Measurements from ENCODE around the gene KRTAP20-2. TPM values are rescaled to one million over a fixed set of nuclear protein-coding genes. Genes with fewer than 3 reads are reported as not detected.

Gene KRTAP20-2
- not detected in 2 replicates for total RNA-seq (2012; rRNA removed)

DNA sequence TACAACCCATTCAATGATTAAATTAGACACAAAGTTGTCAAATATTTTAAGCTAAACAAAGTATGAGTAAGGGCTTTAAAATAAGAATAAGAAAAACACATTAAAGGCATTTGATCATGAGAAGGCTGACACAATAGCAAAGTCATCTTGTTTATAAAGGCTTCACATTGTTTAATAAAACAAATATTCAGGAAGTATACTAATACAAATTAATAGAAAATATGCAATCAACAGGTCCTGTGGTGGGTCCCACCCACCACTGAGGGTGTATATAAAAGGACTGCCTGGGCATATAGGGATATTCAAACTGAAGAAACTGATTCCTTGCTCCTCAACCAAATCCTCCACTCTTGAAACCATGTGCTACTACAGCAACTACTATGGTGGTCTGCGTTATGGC lies at the start of gene KRTAP20-2:
TSS of gene KRTAP20-2 (plus strand) at position 301 of the 400 bp plus-strand sequence. CDS start at position 359, 58 bp downstream.
- Histone ChIP-seq H3K9me3 (replicated peaks; ENCODE audit: low read length) (peaks cover 12% of the 10 kb centered on the region), H3K36me3 (ENCODE audit: insufficient read depth, low read length) (no peaks in the 10 kb centered on the region), H3K4me2 (ENCODE audit: low read length) (no peak within 1 kb of the TSS), H3K27me3 (ENCODE audit: control insufficient read depth, insufficient read depth, low read length) (no peaks in the 10 kb centered on the region), H3K4me3 (ENCODE audit: low read length) (no peak within 1 kb of the TSS), H3K9ac (ENCODE audit: low read depth, low read length) (no peak within 1 kb of the TSS), H3K4me1 (ENCODE audit: control insufficient read depth, insufficient read depth, low read length) (no peaks in the 10 kb centered on the region)

DNA sequence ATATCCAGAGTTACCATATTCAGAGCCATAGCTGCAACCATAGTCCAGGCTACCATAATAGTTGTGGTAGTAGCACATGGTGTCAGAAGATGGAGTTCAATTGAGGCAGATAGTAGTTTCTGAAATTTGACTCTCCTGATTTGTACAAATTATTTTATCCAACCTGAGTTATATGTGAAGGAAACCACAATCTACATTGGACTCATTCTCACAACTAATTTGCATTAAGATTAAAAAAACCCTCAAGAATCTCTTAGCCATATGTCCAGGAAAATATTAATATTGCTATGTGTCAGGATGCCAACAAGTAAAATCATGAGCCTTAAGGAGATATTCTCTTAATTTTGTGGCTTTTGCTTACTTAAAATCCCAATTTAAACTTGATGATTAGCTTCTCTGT lies 44.7 kb upstream of the KRTAP20-2 start, which contains the start of gene KRTAP22-2:
TSS of gene KRTAP22-2 (minus strand) at position 101 of the 400 bp plus-strand sequence.
- Histone ChIP-seq H3K36me3 (ENCODE audit: insufficient read depth, low read length) (no peaks in the 10 kb centered on the region), H3K4me2 (ENCODE audit: low read length) (no peak within 1 kb of the TSS), H3K27me3 (ENCODE audit: control insufficient read depth, insufficient read depth, low read length) (no peaks in the 10 kb centered on the region), H3K4me1 (ENCODE audit: control insufficient read depth, insufficient read depth, low read length) (no peaks in the 10 kb centered on the region), H3K9ac (ENCODE audit: low read depth, low read length) (no peak within 1 kb of the TSS), H3K4me3 (ENCODE audit: low read length) (no peak within 1 kb of the TSS), H3K9me3 (replicated peaks; ENCODE audit: low read length) (peaks cover 13% of the 10 kb centered on the region)

DNA sequence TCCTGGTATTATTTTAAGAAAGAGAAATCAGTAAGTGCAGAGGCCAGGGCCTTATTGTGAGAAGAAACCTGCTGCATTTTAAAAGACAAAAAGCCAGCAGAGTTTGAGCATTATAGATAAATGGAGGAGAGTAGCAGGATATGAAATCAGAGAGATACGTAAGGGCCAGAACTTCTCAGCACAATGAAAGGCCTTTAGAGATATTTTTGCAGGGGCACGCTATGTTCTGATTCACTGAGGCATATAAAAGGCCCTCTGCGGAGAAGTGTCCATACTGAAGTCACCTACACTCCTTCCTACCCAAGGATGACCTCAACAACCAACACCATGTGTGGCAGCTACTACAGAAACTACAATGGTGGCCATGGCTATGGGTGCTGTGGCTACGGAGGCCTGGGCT lies 42.9 kb upstream of the KRTAP20-2 start, which contains the start of gene KRTAP6-3:
TSS of gene KRTAP6-3 (plus strand) at position 301 of the 400 bp plus-strand sequence. CDS start at position 307, 6 bp downstream.
- Histone ChIP-seq H3K4me3 (ENCODE audit: low read length) (no peak within 1 kb of the TSS), H3K36me3 (ENCODE audit: insufficient read depth, low read length) (no peaks in the 10 kb centered on the region), H3K4me1 (ENCODE audit: control insufficient read depth, insufficient read depth, low read length) (no peaks in the 10 kb centered on the region), H3K9me3 (replicated peaks; ENCODE audit: low read length) (peaks cover 13% of the 10 kb centered on the region), H3K4me2 (ENCODE audit: low read length) (no peak within 1 kb of the TSS), H3K27me3 (ENCODE audit: control insufficient read depth, insufficient read depth, low read length) (no peaks in the 10 kb centered on the region), H3K9ac (ENCODE audit: low read depth, low read length) (no peak within 1 kb of the TSS)

DNA sequence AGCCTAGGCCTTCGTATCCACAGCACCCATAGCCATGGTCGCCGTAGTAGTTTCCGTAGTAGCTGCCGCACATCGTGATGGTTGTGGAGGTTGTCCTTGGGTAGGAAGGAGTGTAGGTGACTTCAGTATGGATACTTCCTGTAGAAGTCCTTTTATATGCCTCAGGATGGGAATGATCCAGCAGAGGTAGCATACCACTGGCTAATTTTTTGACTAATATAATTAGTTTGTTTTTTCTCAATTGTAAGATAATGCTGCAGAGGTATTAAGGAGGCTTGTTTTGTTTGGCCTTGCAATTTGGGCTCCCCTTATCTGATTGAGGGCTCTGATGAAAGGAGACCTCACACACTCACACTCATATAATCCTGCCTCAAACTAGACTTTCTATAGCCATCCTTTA lies 36.2 kb upstream of the KRTAP20-2 start, which contains the start of gene KRTAP6-2:
TSS of gene KRTAP6-2 (minus strand) at position 101 of the 400 bp plus-strand sequence. CDS start at position 73, 28 bp downstream.
- no peak within 1 kb of the TSS for H3K9ac ChIP-seq (ENCODE audit: low read depth, low read length)
- H3K27me3 ChIP-seq (ENCODE audit: control insufficient read depth, insufficient read depth, low read length): no peaks in the 10 kb centered on the region
- no peaks in the 10 kb centered on the region for H3K36me3 ChIP-seq (ENCODE audit: insufficient read depth, low read length)
- no peak within 1 kb of the TSS for H3K4me3 ChIP-seq (ENCODE audit: low read length)
- H3K4me2 ChIP-seq (ENCODE audit: low read length): no peak within 1 kb of the TSS
- H3K4me1 ChIP-seq (ENCODE audit: control insufficient read depth, insufficient read depth, low read length): no peaks in the 10 kb centered on the region
- no peaks in the 10 kb centered on the region for H3K9me3 ChIP-seq (replicated peaks; ENCODE audit: low read length)

DNA sequence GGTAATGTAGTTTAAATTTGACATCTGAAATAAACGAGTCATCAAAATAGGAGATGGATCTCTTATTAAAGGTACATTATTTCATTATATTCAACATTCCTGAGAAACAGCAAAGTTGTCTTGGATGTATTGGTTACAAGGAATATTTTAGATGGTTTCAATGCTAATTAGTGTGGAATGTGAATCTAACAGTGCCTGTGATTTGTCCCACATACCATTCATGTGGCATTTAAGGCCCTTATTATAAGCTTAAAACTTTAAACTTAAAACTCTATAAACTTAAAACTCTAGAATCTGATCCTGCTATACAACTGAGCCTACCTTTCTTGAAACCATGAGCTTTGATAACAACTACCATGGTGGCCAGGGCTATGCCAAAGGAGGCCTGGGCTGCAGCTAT lies 34.2 kb upstream of the KRTAP20-2 start, which contains the start of gene KRTAP22-1:
TSS of gene KRTAP22-1 (plus strand) at position 301 of the 400 bp plus-strand sequence.
- Histone ChIP-seq H3K4me3 (ENCODE audit: low read length) (no peak within 1 kb of the TSS), H3K9ac (ENCODE audit: low read depth, low read length) (no peak within 1 kb of the TSS)

DNA sequence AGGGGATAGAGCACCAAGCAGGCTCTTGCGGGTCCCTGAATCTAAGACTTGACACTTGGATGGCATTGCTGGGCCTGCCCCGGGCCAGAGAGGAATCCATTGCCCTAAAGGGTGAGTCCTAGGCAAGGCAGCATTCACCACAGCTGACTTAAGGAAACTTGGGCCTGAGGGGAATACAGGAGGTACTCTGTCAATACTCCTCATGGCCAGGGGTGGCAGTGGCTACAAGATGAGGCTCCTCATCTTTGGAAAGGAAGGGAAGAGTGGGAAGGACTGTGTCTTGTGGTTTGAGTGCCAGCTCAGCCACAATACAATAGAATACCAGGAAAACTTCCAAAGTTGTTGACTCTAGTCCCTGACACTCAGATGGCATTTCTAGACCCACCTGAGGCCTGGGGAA lies 29.0 kb upstream of the KRTAP20-2 start:
- H3K36me3 ChIP-seq (ENCODE audit: insufficient read depth, low read length): no peaks in the 10 kb centered on the region
- peaks cover 4% of the 10 kb centered on the region for H3K9me3 ChIP-seq (replicated peaks; ENCODE audit: low read length)
- no peak overlapping the region for H3K4me3 ChIP-seq (ENCODE audit: low read length)
- no peaks in the 10 kb centered on the region for H3K4me1 ChIP-seq (ENCODE audit: control insufficient read depth, insufficient read depth, low read length)
- no peak overlapping the region for H3K4me2 ChIP-seq (ENCODE audit: low read length)
- no peak overlapping the region for H3K9ac ChIP-seq (ENCODE audit: low read depth, low read length)
- H3K27me3 ChIP-seq (ENCODE audit: control insufficient read depth, insufficient read depth, low read length): no peaks in the 10 kb centered on the region

More for the DNA sequence above, 34.2 kb upstream of the KRTAP20-2 start, which contains the start of gene KRTAP22-1:
- H3K36me3 ChIP-seq (ENCODE audit: insufficient read depth, low read length): no peaks in the 10 kb centered on the region
- H3K27me3 ChIP-seq (ENCODE audit: control insufficient read depth, insufficient read depth, low read length): no peaks in the 10 kb centered on the region
- no peak within 1 kb of the TSS for H3K4me2 ChIP-seq (ENCODE audit: low read length)
- peaks cover 4% of the 10 kb centered on the region for H3K9me3 ChIP-seq (replicated peaks; ENCODE audit: low read length)
- no peaks in the 10 kb centered on the region for H3K4me1 ChIP-seq (ENCODE audit: control insufficient read depth, insufficient read depth, low read length)

DNA sequence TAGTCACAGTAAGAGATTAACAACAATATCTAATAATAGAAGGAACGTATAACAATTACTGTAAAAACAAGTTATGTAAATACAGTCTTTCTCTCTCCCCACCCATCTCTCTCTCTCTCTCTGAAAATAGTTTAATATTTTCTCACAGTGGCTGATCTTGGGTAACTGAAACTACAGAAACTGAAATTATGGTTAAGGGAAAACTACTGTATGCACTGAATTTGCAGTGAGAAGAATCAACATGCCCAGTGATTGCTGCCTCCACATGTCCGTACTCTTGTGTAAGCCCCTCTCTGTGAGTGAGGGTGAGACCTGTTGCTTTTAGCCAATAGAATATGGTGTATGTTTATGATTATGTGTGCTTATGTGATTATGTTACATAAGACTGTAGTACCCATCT lies 22.9 kb upstream of the KRTAP20-2 start:
- Histone ChIP-seq H3K9ac (ENCODE audit: low read depth, low read length) (no peak overlapping the region), H3K4me1 (ENCODE audit: control insufficient read depth, insufficient read depth, low read length) (no peaks in the 10 kb centered on the region), H3K9me3 (replicated peaks; ENCODE audit: low read length) (peaks cover 9% of the 10 kb centered on the region), H3K4me2 (ENCODE audit: low read length) (no peak overlapping the region), H3K27me3 (ENCODE audit: control insufficient read depth, insufficient read depth, low read length) (no peaks in the 10 kb centered on the region), H3K4me3 (ENCODE audit: low read length) (no peak overlapping the region), H3K36me3 (ENCODE audit: insufficient read depth, low read length) (no peaks in the 10 kb centered on the region)

DNA sequence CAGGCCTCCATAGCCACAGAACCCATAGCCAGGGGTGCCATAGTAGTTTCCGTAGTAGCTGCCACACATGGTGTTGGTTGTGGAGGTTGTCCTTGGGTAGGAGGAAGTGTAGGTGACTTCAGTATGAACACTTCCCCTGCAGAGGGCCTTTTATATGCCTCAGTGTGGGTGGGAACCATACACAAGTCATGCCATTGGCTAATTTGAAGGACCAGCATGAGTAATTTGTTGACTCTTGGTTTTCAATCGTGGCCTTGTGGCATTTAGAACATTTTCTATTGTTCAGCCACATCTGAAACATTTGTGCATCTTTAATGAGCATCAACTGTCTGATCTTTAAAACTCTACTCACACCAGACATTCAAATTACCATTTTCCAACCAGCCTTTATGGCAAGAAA lies 21.2 kb upstream of the KRTAP20-2 start, which contains the start of gene KRTAP6-1:
TSS of gene KRTAP6-1 (minus strand) at position 95 of the 400 bp plus-strand sequence. CDS start at position 69, 26 bp downstream.
- Histone ChIP-seq H3K4me3 (ENCODE audit: low read length) (no peak within 1 kb of the TSS), H3K36me3 (ENCODE audit: insufficient read depth, low read length) (no peaks in the 10 kb centered on the region), H3K9ac (ENCODE audit: low read depth, low read length) (no peak within 1 kb of the TSS), H3K9me3 (replicated peaks; ENCODE audit: low read length) (peaks cover 9% of the 10 kb centered on the region), H3K4me2 (ENCODE audit: low read length) (no peak within 1 kb of the TSS), H3K4me1 (ENCODE audit: control insufficient read depth, insufficient read depth, low read length) (no peaks in the 10 kb centered on the region), H3K27me3 (ENCODE audit: control insufficient read depth, insufficient read depth, low read length) (no peaks in the 10 kb centered on the region)

DNA sequence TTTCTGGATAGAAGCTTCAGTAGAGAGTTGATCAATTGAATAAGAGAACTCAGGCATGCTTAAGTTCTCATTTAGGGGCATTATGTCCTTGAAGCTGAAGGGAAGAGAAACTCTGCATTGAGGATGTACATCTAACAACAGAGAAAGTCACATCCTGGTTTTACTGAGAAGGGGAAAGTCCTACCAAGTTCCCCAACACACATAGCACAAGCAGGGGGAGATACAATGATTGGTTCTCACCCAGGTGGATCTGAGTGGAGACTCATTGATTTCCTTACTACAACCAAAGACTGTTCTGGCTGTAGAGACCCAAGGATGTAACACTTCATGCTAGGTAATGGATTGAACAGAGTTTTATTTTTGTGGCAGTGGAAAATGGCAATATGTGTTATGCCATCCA lies 19.8 kb upstream of the KRTAP20-2 start:
- no peak overlapping the region for H3K9ac ChIP-seq (ENCODE audit: low read depth, low read length)
- H3K4me3 ChIP-seq (ENCODE audit: low read length): no peak overlapping the region
- no peak overlapping the region for H3K4me2 ChIP-seq (ENCODE audit: low read length)
- H3K36me3 ChIP-seq (ENCODE audit: insufficient read depth, low read length): no peaks in the 10 kb centered on the region
- peaks cover 9% of the 10 kb centered on the region for H3K9me3 ChIP-seq (replicated peaks; ENCODE audit: low read length)
- no peaks in the 10 kb centered on the region for H3K4me1 ChIP-seq (ENCODE audit: control insufficient read depth, insufficient read depth, low read length)
- H3K27me3 ChIP-seq (ENCODE audit: control insufficient read depth, insufficient read depth, low read length): no peaks in the 10 kb centered on the region

DNA sequence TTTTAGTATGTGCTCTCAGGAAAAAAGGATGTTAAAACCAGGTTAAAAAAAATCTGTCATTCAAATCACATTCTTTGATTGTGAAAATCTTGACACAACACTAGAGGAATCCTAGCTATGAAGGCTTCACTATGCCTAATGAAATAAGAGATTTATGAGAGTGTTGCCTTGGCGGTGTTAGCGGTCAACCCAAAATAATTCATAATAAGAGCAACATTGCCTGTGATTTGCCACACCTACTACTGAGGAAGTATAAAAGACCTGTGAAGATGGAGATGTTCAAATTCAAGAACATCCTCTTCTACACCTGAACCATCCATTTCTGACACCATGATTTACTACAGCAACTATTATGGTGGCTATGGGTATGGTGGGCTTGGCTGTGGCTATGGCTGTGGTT lies 18.9 kb upstream of the KRTAP20-2 start, which contains the start of gene KRTAP20-1:
TSS of gene KRTAP20-1 (plus strand) at position 301 of the 400 bp plus-strand sequence. CDS start at position 331, 30 bp downstream.
- Histone ChIP-seq H3K27me3 (ENCODE audit: control insufficient read depth, insufficient read depth, low read length) (no peaks in the 10 kb centered on the region), H3K4me1 (ENCODE audit: control insufficient read depth, insufficient read depth, low read length) (no peaks in the 10 kb centered on the region), H3K9ac (ENCODE audit: low read depth, low read length) (no peak within 1 kb of the TSS), H3K4me3 (ENCODE audit: low read length) (no peak within 1 kb of the TSS), H3K36me3 (ENCODE audit: insufficient read depth, low read length) (no peaks in the 10 kb centered on the region), H3K9me3 (replicated peaks; ENCODE audit: low read length) (peaks cover 9% of the 10 kb centered on the region), H3K4me2 (ENCODE audit: low read length) (no peak within 1 kb of the TSS)

DNA sequence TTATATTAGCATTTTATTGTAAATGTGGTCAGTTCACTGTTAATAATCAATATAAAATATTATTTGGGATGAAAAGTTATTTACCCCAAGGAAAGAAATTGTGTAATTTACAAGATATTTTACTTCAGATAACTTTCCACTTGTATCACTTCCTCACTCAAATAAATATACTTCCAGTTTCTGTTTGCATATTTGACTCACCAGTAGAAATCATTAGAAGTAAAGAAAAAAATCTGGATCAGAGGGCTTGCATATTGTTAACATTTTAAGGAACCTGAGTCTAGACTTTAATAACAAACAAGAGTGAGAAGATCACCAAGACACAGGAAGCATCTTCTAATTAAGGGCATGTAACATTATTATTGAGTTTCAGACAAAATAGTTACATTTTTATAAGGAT lies 14.9 kb upstream of the KRTAP20-2 start:
- Histone ChIP-seq H3K36me3 (ENCODE audit: insufficient read depth, low read length) (no peaks in the 10 kb centered on the region), H3K9me3 (replicated peaks; ENCODE audit: low read length) (peaks cover 4% of the 10 kb centered on the region), H3K27me3 (ENCODE audit: control insufficient read depth, insufficient read depth, low read length) (no peaks in the 10 kb centered on the region), H3K4me3 (ENCODE audit: low read length) (no peak overlapping the region), H3K4me2 (ENCODE audit: low read length) (no peak overlapping the region), H3K9ac (ENCODE audit: low read depth, low read length) (no peak overlapping the region), H3K4me1 (ENCODE audit: control insufficient read depth, insufficient read depth, low read length) (no peaks in the 10 kb centered on the region)

DNA sequence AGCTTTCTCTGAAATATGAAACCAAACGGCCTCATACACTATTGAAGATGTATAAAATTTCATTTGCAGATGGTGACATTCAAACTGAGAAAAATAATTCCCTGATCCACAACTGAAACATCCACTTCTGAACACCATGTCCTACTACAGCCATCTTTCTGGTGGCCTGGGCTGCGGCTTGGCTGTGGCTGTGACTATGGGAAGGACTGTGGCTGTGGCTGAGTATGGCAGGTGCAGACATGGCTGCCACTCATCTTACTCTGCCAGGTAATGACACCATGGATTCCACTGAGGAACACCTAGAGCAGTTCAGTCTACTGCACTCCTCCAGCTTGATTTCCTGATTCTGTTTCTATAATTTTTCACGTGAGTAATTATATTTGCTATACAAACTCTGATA lies 14.5 kb upstream of the KRTAP20-2 start, which contains the start of gene KRTAP20-4:
TSS of gene KRTAP20-4 (plus strand) at position 106 of the 400 bp plus-strand sequence.
- Histone ChIP-seq H3K27me3 (ENCODE audit: control insufficient read depth, insufficient read depth, low read length) (no peaks in the 10 kb centered on the region), H3K36me3 (ENCODE audit: insufficient read depth, low read length) (no peaks in the 10 kb centered on the region), H3K9ac (ENCODE audit: low read depth, low read length) (no peak within 1 kb of the TSS), H3K4me2 (ENCODE audit: low read length) (no peak within 1 kb of the TSS), H3K9me3 (replicated peaks; ENCODE audit: low read length) (no peaks in the 10 kb centered on the region), H3K4me1 (ENCODE audit: control insufficient read depth, insufficient read depth, low read length) (no peaks in the 10 kb centered on the region), H3K4me3 (ENCODE audit: low read length) (no peak within 1 kb of the TSS)
